ENCODE results near the gene C12orf76.

C12orf76 gene

DNA sequence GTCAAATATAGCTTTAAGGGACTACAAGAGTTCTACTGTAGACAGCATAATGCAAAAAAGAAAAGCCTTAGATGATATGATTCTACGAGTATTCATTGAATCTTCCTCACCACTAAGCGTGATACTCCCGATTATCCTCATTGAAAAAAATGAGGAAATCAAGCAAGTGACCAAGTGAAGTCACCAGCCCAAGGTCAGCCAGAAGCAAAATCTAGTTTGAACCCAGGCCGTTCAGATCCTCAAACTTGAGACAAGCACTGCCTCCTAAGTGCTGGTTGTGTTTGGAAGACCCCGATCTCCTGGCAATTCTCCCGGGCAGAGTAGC is 53.0 kb downstream of the C12orf76 start:
- TF ChIP-seq, protein P1, sequence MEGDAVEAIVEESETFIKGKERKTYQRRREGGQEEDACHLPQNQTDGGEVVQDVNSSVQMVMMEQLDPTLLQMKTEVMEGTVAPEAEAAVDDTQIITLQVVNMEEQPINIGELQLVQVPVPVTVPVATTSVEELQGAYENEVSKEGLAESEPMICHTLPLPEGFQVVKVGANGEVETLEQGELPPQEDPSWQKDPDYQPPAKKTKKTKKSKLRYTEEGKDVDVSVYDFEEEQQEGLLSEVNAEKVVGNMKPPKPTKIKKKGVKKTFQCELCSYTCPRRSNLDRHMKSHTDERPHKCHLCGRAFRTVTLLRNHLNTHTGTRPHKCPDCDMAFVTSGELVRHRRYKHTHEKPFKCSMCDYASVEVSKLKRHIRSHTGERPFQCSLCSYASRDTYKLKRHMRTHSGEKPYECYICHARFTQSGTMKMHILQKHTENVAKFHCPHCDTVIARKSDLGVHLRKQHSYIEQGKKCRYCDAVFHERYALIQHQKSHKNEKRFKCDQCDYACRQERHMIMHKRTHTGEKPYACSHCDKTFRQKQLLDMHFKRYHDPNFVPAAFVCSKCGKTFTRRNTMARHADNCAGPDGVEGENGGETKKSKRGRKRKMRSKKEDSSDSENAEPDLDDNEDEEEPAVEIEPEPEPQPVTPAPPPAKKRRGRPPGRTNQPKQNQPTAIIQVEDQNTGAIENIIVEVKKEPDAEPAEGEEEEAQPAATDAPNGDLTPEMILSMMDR (IDR thresholded peaks at IDR 0.05; ENCODE audit: low read depth, low read length, missing control alignments): no peak
- in situ Hi-C loops (cut with HindIII; ENCODE audit: low sequenced_read_pairs): loop anchor here (5.0 kb wide), 1 partner anchor 33 kb away; no protein-coding TSS in a partner anchor
- no peak for DNase-seq (ENCODE audit: low read depth)
- peak overlapping the region; percentile 87 for H3K4me3 ChIP-seq (ENCODE audit: low read depth, low read length)

DNA sequence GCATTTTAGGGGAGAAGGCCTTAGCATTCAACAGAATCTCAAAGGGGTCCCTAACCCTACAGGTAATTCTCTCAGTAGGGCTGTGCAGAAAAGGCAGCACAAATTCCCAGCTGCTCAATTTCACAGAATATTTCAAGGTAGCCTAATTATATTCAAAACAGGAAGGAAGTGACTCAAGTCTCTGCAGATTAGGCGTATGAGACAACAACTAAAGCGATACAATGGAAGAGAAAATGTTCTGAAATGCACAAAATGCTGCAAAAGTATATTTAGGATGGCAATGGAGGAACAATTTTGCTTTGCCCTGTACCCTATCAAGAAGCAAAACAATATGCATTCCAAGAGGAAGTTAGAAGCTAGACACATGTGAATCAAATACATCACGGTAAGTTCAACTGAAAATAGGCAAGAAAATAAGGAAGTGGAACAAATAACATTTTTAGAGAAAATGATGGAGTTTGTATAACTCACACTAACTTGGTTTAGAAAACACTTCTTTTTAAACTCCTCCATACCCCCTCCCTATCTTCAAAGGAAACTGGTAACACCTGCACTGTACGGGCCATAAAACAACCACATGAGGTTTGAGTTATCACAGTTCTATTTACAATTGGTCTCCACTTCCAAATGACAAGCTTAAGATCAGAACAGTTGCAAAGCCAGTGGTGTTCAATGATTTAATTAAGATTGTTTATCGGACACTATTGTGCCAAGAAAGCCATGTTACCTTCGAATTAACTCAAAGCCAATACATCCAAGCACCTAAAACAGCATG is 53.7 kb downstream of the C12orf76 start:
- peak overlapping the region; percentile 87 for H3K4me3 ChIP-seq (ENCODE audit: low read depth, low read length)
- no peak for DNase-seq (ENCODE audit: low read depth)
- TF ChIP-seq, protein P1 (IDR thresholded peaks at IDR 0.05; ENCODE audit: low read depth, low read length, missing control alignments): no peak
- in situ Hi-C loops (cut with HindIII; ENCODE audit: low sequenced_read_pairs): loop anchor here (5.0 kb wide), 1 partner anchor 32 kb away; no protein-coding TSS in a partner anchor

DNA sequence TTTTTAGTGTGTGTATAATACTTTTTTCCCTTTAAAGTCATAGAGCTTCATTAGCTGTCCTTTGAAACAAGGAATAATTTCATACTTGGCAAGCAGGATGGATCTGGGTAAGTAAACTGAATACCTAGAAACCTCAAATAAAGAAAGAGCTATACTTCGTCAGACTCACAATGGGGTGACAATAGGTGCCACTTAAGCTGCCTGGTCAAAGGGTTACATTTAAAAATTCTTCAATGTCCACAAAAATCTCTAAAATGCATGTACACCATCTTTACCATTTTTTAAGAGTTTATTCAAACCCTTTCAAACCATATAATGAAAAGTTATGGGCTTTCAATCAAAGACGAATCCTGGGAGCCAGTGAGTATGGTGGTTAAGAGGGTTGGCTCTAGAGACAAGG is 55.2 kb downstream of the C12orf76 start:
- TF ChIP-seq, protein P1 (IDR thresholded peaks at IDR 0.05; ENCODE audit: low read depth, low read length, missing control alignments): no peak
- in situ Hi-C loops (cut with HindIII; ENCODE audit: low sequenced_read_pairs): no loop called here
- DNase-seq (ENCODE audit: low read depth): no peak
- no peak overlapping the region for H3K4me3 ChIP-seq (ENCODE audit: low read depth, low read length)

DNA sequence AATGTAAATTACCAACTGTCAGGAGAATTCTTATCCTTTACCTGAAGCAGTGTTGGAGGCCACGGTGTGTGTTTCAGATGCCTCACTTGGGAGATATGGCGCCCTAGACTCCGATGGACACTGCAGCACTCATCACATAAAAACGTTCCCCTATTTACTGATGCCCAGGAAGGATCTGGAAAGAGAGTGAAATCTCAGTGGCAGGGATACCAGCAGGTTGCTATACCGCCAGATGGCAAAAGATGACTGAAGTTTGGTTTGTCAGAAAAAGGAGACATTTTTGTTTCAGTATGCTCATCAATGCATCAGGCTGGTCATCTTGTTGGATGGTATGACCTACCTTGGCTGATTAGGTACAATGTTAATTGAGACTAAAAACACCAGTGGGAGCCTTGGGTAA is 56.7 kb downstream of the C12orf76 start:
- in situ Hi-C loops (cut with HindIII; ENCODE audit: low sequenced_read_pairs): no loop called here
- DNase-seq (ENCODE audit: low read depth): no peak
- H3K4me3 ChIP-seq (ENCODE audit: low read depth, low read length): no peak overlapping the region
- TF ChIP-seq, protein P1 (IDR thresholded peaks at IDR 0.05; ENCODE audit: low read depth, low read length, missing control alignments): no peak
